GM21515 (cell line): Measurements from ENCODE around the gene TNFSF12.

ENCODE experiments used
- ATAC-seq: cut with Tn5 transposase; IDR thresholded peaks from one replicate; pipeline ENCODE4 v1.9.1; 2021; ENCODE audit not compliant: unreplicated experiment

Gene TNFSF12

GRCh38 chr17:7548585-7549400 lies at the start of gene TNFSF12:
TNFSF12 (plus strand) TSS chr17:7549058; CDS start chr17:7549154, 96 bp downstream.
- ATAC-seq: no peak

- ATAC-seq: no peak
Measured at GRCh38 chr17:7499161-7499560, 49.7 kb upstream of the TNFSF12 start.

DNA sequence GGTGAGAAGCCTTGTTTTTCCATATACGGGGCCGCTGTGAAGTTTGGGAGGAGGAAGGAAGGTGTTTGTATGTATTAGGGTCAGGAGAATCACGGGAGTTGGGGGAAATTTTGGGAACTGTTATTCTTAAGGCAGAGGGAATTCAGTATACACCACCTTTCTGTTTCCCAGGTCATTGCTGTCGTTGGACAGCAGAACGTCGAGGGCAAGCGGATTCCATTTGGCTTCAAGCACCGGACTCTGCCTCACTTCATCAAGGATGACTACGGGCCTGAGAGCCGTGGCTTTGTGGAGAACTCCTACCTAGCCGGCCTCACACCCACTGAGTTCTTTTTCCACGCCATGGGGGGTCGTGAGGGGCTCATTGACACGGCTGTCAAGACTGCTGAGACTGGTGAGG lies 47.1 kb upstream of the TNFSF12 start:
- ATAC-seq: no peak

DNA sequence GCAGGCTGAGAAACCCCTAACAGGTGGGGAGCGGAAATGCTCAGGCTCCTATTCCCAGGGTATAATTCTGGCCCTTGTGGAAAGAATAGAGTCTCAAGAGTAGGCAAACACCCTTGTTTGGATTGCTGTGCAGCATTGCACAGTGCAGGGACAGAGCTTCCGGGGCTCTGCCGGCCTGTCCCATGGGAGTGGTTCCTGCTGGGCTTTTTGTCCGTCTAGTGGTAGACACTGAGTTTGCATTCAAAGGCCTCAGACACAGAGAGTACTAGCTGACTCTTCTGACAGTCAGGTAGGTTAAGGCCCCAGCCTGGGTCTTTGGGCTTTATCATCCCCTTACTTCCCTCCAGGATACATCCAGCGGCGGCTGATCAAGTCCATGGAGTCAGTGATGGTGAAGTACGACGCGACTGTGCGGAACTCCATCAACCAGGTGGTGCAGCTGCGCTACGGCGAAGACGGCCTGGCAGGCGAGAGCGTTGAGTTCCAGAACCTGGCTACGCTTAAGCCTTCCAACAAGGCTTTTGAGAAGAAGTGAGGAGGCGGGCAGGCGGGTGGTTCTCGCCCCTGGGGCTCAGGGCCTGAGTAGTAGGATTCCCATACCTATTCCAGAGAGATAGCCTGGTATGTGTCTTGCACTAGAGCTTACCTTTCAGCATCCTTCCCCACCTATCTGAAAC lies 46.5 kb upstream of the TNFSF12 start:
- ATAC-seq: no peak

DNA sequence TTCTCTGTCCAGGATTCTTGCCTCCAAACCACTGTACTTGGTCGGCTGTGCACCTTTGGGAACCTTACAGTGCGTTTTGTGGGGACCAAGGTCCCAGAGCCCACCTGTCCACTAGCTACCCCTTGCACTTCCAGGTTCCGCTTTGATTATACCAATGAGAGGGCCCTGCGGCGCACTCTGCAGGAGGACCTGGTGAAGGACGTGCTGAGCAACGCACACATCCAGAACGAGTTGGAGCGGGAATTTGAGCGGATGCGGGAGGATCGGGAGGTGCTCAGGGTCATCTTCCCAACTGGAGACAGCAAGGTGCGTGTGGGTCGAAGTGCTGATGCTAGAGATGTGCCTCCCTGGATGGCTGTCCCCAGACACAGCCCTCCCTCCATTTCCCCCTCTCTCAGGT lies 45.9 kb upstream of the TNFSF12 start:
- ATAC-seq: no peak

DNA sequence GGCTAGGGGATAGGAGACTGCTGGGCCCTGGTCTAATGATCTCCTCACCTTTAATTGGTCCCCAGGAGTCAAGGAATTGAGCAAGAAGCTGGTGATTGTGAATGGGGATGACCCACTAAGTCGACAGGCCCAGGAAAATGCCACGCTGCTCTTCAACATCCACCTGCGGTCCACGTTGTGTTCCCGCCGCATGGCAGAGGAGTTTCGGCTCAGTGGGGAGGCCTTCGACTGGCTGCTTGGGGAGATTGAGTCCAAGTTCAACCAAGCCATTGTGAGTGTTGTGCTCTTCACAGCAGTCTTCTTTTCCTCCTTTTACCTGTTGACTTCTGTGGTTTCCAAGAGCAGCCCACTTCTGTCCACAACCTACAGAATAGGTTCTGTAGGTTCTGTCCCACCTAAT lies 45.3 kb upstream of the TNFSF12 start:
- no peak for ATAC-seq

GRCh38 chr17:7508145-7508544 lies 40.7 kb upstream of the TNFSF12 start:
- ATAC-seq: no peak

GRCh38 chr17:7508846-7509245 lies 40.0 kb upstream of the TNFSF12 start:
- ATAC-seq: no peak

DNA sequence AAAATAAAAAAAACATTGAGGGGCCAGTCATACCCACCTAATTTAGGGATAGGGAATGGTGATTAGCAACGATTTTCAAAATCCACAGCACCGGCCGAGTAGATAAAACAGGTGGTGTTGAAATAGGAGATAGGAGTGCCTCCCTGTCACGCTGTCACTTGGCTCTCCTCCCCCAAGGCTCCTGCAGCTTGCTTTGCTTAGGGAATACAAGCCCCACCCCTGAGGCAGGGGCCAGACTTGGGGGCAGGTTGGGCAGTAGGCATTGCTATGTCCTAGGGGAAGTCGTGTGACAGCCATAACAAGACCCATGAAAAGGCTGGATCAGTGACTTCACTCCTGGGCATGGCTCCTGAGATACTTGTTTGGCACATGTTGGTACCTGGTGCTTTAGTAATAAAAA lies 38.9 kb upstream of the TNFSF12 start:
- ATAC-seq: no peak

DNA sequence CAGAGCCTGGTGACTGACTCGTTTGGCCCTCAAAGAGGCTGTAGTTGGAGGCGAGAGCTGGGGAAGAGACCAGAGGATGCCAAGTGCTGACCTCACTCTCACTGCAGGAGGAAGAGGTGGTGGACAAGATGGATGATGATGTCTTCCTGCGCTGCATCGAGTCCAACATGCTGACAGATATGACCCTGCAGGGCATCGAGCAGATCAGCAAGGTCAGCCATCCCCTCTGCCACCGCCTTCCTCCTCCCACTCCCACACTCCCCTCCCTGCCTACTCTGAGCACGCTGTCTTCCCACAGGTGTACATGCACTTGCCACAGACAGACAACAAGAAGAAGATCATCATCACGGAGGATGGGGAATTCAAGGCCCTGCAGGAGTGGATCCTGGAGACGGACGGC lies 37.8 kb upstream of the TNFSF12 start:
- ATAC-seq: no peak

GRCh38 chr17:7512105-7512504 lies 36.8 kb upstream of the TNFSF12 start:
- no peak for ATAC-seq

- no peak for ATAC-seq
Measured at GRCh38 chr17:7512824-7513540, 35.9 kb upstream of the TNFSF12 start.

DNA sequence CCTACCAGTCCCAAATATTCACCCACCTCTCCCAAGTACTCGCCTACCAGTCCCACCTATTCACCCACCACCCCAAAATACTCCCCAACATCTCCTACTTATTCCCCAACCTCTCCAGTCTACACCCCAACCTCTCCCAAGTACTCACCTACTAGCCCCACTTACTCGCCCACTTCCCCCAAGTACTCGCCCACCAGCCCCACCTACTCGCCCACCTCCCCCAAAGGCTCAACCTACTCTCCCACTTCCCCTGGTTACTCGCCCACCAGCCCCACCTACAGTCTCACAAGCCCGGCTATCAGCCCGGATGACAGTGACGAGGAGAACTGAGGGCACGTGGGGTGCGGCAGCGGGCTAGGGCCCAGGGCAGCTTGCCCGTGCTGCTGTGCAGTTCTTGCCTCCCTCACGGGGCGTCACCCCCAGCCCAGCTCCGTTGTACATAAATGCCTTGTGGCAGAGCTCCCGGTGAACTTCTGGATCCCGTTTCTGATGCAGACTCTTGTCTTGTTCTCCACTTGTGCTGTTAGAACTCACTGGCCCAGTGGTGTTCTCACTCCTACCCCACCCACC lies 34.9 kb upstream of the TNFSF12 start:
- no peak for ATAC-seq

DNA sequence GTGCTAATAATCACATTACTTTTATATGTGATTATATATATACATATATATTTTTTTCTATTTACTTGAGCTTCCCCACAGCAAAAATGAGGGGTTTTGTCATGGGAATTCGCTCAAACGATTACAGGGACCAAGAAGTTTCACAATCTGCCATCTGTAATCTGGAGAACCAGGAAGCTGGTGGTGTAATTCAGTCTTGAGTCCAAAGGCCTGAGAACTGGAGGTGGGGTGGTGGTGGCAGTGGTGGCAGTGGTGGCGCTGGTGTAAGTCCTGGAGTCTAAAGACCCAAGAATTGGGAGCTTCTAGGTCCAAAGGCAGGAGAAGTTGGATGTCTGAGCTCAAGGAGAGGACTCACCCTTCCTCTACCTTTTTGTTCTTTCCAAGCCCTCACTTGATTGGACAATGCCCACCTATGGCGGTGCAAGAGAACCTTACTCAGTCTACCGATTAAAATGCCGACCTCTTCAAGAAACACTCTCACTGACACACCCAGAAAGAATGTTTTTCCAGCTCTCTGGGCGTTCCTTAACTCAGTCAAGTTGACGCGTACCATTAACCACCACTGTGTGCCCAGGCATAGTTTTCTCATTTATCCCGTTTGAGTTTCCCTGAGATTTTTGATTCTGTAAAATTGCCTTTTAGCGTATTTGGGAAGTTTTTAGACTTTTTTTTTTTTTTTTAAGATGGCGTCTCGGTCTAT lies 32.8 kb upstream of the TNFSF12 start:
- no peak for ATAC-seq

DNA sequence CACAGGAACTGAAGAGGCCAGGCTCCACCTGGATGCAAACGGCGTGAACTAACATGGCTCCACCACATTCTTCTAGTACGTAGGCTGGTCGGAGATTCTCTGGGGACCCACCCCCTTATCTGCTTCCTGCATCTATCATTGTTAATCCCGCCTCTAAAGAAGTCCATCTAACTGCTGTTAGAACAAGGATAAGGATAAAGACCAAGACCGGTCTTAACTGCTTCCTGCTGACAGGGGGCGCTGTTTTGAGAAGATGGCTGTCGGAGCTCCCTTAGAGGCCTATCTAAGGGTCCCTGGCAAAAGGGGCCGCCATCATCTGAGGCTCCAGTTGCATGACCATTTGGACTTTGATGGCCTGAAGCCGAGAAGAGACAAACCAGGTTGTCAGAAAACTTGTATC lies 25.8 kb upstream of the TNFSF12 start:
- ATAC-seq: no peak

DNA sequence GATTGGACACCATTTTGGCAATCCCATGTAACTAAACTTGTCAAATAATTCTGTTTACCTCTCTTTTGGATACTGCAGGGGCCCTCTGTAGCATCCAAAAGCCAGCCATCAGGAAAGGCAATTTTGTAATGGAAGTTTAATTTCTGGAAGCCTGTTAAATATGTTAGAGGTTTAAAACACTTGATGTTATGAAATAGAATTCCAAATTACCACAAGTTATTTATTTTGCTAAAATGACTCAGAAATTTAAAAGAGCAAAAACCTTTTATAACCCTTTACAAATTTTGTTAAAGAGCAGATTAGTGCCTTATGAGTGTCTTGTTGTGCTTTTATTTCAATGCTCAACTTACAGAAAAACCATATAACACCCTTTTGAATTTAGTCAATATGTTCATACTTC lies 20.0 kb upstream of the TNFSF12 start:
- ATAC-seq: no peak

DNA sequence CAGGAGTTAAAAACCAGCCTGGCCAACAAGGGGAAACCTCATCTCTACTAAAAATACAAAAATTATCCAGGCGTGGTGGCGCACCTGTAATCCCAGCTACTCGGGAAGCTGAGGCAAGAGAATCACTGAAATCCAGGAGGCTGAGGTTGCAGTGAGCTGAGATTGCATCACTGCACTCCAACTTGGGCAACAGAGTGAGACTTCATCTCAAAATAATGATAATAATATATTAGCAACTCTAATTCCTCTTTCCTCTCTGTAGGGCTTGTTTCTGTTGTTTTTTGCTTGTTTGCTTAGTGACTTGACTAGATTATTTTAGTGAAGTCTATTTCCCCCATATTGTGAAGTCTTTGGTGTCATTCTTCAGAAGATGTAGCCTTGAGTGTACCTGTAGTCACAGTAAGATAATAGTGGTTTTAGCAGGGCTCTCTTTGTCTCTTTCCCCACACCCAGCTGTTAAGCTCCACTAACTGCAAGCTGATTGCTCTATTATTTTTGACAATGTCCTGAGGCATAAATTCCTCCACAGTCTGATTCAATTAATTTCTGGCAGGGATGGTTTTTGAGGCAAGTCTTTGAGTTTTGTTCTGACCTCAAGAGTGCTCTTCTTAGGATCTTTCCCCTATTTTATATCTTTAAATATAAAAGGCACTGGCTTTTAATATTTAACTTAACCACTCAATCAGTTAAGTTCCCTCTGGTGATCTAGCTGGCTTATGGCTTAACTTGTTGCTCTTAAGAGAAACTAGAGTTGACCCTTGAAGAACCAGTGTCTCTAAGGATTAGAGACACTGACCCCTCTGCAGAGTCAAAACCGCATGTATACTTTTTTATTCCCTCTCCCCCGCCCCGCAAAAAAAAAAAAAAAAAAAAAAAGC lies 18.6 kb upstream of the TNFSF12 start:
- no peak for ATAC-seq

- no peak for ATAC-seq
Measured at GRCh38 chr17:7538050-7538449, 10.8 kb upstream of the TNFSF12 start.

- ATAC-seq: no peak
Measured at GRCh38 chr17:7538891-7539545, 9.8 kb upstream of the TNFSF12 start.
